Tibial nerve (tissue), 4 donors: ENCODE measurements around the gene CDH8. TPM values are rescaled to one million over a fixed set of nuclear protein-coding genes. Genes with fewer than 3 reads are reported as not detected.

Experiments
- DNase-seq, 2 donors: peaks; one replicate each; pipeline ENCODE4 v3.0.0-alpha.2; 2019; ENCODE audit warnings: low spot score in 2 of 2
- H3K27ac ChIP-seq, 4 donors: fragments of 200-600 bp; sonication (generic) in 3 of 4; one replicate each; pipeline ENCODE4 v1.5.1; 2017 to 2019; ENCODE audit warnings: mild to moderate bottlenecking in 1 of 4
- H3K27me3 ChIP-seq, 2 donors: fragments of 200-600 bp; sonication (generic) in 1 of 2; one replicate each; pipeline versions ENCODE4 v1.5.1 to v1.6.0; 2017 to 2019
- H3K36me3 ChIP-seq, 3 donors: fragments of 200-600 bp; sonication (generic); one replicate each; pipeline ENCODE4 v1.5.1; 2018 to 2019
- H3K4me1 ChIP-seq, 4 donors: fragments of 200-600 bp; sonication (generic) in 3 of 4; one replicate each; pipeline ENCODE4 v1.5.1; 2017 to 2019
- H3K4me3 ChIP-seq, 4 donors: fragments of 200-600 bp; sonication (generic) in 3 of 4; one replicate each; pipeline ENCODE4 v1.5.1; 2017 to 2019; ENCODE audit warnings: mild to moderate bottlenecking in 1 of 4, moderate library complexity in 1 of 4
- H3K9me3 ChIP-seq, 4 donors: fragments of 200-600 bp; sonication (generic) in 3 of 4; one replicate each; pipeline ENCODE4 v1.5.1; 2017 to 2019
- CTCF ChIP-seq, 5 experiments: fragments of 200-600 bp in 3 of 5; fragments of 450-650 bp in 2 of 5; sonication (generic) in 3 of 5; IDR thresholded peaks; one replicate each; pipeline ENCODE4 v1.5.1; 2016 to 2019; ENCODE audit warnings: antibody characterized with exemption in 5 of 5, mild to moderate bottlenecking in 3 of 5, moderate library complexity in 2 of 5
- EP300 ChIP-seq, 2 donors: sonication (generic); formaldehyde crosslinking; IDR thresholded peaks; one replicate each; pipeline ENCODE4 v1.6.1; 2017; ENCODE audit warnings: antibody characterized with exemption in 2 of 2, mild to moderate bottlenecking in 1 of 2
- POLR2A ChIP-seq, 2 donors: fragments of 450-650 bp; IDR thresholded peaks; one replicate each; pipeline ENCODE4 v1.6.1; 2017; ENCODE audit warnings: antibody characterized with exemption in 2 of 2, mild to moderate bottlenecking in 2 of 2, moderate library complexity in 2 of 2
- WGBS, 2 donors: methylation state at CpG; one replicate each; pipeline ENCODE4 v1.1.5; 2018; 5-methylcytosine and 5-hydroxymethylcytosine counted together
- total RNA-seq, 4 donors: library from RNA; depleted of rRNA; stranded (reverse); fragments of >200 nt; gene quantifications; one replicate each; pipeline ENCODE4 v1.1.0, GENCODE V29; 2016

Gene CDH8
- total RNA-seq, 4 donors from 2014 or later, result 0.22 TPM; not detected in 3

- 41 to 44% methylated on average over 3 of the region's 3 CpGs for WGBS, 2 donors
- no peak for TF ChIP-seq EP300 (IDR thresholded peaks at IDR 0.05)
- no peak for TF ChIP-seq CTCF (IDR thresholded peaks at IDR 0.05)
- TF ChIP-seq POLR2A (IDR thresholded peaks at IDR 0.05), result no peak
Observed at GRCh38 chr16:61944004-61944403, 92.2 kb downstream of the CDH8 start.

GRCh38 chr16:61940611-61941010 is 95.6 kb downstream of the CDH8 start:
- H3K4me1 ChIP-seq, result no peaks in the 10 kb centered on the region
- H3K36me3 ChIP-seq, result no peaks in the 10 kb centered on the region
- no peak overlapping the region for H3K4me3 ChIP-seq
- TF ChIP-seq CTCF (IDR thresholded peaks at IDR 0.05) (no peak), POLR2A (IDR thresholded peaks at IDR 0.05) (no peak), EP300 (IDR thresholded peaks at IDR 0.05) (no peak)
- no peaks in the 10 kb centered on the region for H3K27me3 ChIP-seq
- WGBS, 2 donors, result 95 to 96% methylated on average over 10 of the region's 10 CpGs
- no peak overlapping the region for H3K27ac ChIP-seq
- no peak for DNase-seq
- H3K9me3 ChIP-seq, result no peaks in the 10 kb centered on the region

More at GRCh38 chr16:61944004-61944403, 92.2 kb downstream of the CDH8 start:
- H3K4me1 ChIP-seq, result no peaks in the 10 kb centered on the region
- no peak for DNase-seq
- H3K36me3 ChIP-seq, result no peaks in the 10 kb centered on the region
- H3K9me3 ChIP-seq, result no peaks in the 10 kb centered on the region
- no peak overlapping the region for H3K4me3 ChIP-seq
- H3K27me3 ChIP-seq, result no peaks in the 10 kb centered on the region
- no peak overlapping the region for H3K27ac ChIP-seq

GRCh38 chr16:61937646-61938045 is 98.6 kb downstream of the CDH8 start:
- Histone ChIP-seq H3K27me3 (no peaks in the 10 kb centered on the region), H3K36me3 (no peaks in the 10 kb centered on the region), H3K9me3 (no peaks in the 10 kb centered on the region), H3K4me3 (no peak overlapping the region), H3K4me1 (no peaks in the 10 kb centered on the region), H3K27ac (no peak overlapping the region)
- no peak for DNase-seq
- TF ChIP-seq CTCF (IDR thresholded peaks at IDR 0.05) (no peak), POLR2A (IDR thresholded peaks at IDR 0.05) (no peak), EP300 (IDR thresholded peaks at IDR 0.05) (no peak)

GRCh38 chr16:61936522-61936921 is 99.7 kb downstream of the CDH8 start:
- Histone ChIP-seq H3K36me3 (no peaks in the 10 kb centered on the region), H3K9me3 (no peaks in the 10 kb centered on the region), H3K4me3 (no peak overlapping the region), H3K4me1 (no peaks in the 10 kb centered on the region), H3K27ac (no peak overlapping the region), H3K27me3 (no peaks in the 10 kb centered on the region)
- no peak for TF ChIP-seq POLR2A (IDR thresholded peaks at IDR 0.05)
- TF ChIP-seq EP300 (IDR thresholded peaks at IDR 0.05), result no peak
- no peak for TF ChIP-seq CTCF (IDR thresholded peaks at IDR 0.05)
- WGBS, 2 donors, result 85 to 91% methylated on average over 2 of the region's 2 CpGs
- DNase-seq, result no peak

- Histone ChIP-seq H3K4me3 (no peak overlapping the region), H3K27ac (no peak overlapping the region), H3K27me3 (no peaks in the 10 kb centered on the region), H3K4me1 (no peaks in the 10 kb centered on the region), H3K9me3 (no peaks in the 10 kb centered on the region), H3K36me3 (no peaks in the 10 kb centered on the region)
- DNase-seq, result no peak
- WGBS, 2 donors, result 45% methylated on average over 3 of the region's 3 CpGs
- TF ChIP-seq CTCF (IDR thresholded peaks at IDR 0.05) (no peak), EP300 (IDR thresholded peaks at IDR 0.05) (no peak), POLR2A (IDR thresholded peaks at IDR 0.05) (no peak)
Observed at GRCh38 chr16:61934601-61935000, 101.6 kb downstream of the CDH8 start.
